ENCODE data around the gene CD96. TPM values are rescaled to one million over a fixed set of nuclear protein-coding genes. Genes with fewer than 3 reads are reported as not detected.
"Not testable (repeated sequence)": the region's sequence is repeated elsewhere in the genome, so short reads cannot be mapped to it uniquely, and the experiment has no call there.

The CD96 gene
- total RNA-seq, 1 donor from 2014 or later = not detected

- H3K27ac Mint-ChIP-seq (ENCODE audit: unreplicated experiment) = peak overlapping the region; percentile 5
- no peak overlapping the region for H3K4me3 Mint-ChIP-seq (ENCODE audit: unreplicated experiment)
- peaks cover 5% of the 10 kb centered on the region for H3K9me3 Mint-ChIP-seq (ENCODE audit: unreplicated experiment)
- peaks cover 30% of the 10 kb centered on the region for H3K4me1 Mint-ChIP-seq (ENCODE audit: unreplicated experiment)
- no peak for DNase-seq (ENCODE audit: extremely low spot score, unreplicated experiment)
- TF ChIP-seq CTCF (IDR thresholded peaks at IDR 0.05) = no peak
- H3K36me3 Mint-ChIP-seq (ENCODE audit: unreplicated experiment) = no peaks in the 10 kb centered on the region
- no peaks in the 10 kb centered on the region for H3K27me3 Mint-ChIP-seq (ENCODE audit: unreplicated experiment)
Measured at GRCh38 chr3:111667170-111667569, 125.2 kb downstream of the CD96 start.

- peak overlapping the region; percentile 5 for H3K27ac Mint-ChIP-seq (ENCODE audit: unreplicated experiment)
- TF ChIP-seq CTCF (IDR thresholded peaks at IDR 0.05) = no peak
Measured at GRCh38 chr3:111667621-111668239, 125.7 kb downstream of the CD96 start.

GRCh38 chr3:111668326-111668725 is 126.3 kb downstream of the CD96 start:
- Mint-ChIP-seq H3K27ac (ENCODE audit: unreplicated experiment) (no peak overlapping the region), H3K4me1 (ENCODE audit: unreplicated experiment) (peaks cover 30% of the 10 kb centered on the region), H3K4me3 (ENCODE audit: unreplicated experiment) (no peak overlapping the region), H3K36me3 (ENCODE audit: unreplicated experiment) (no peaks in the 10 kb centered on the region), H3K9me3 (ENCODE audit: unreplicated experiment) (no peaks in the 10 kb centered on the region), H3K27me3 (ENCODE audit: unreplicated experiment) (no peaks in the 10 kb centered on the region)
- TF ChIP-seq CTCF (IDR thresholded peaks at IDR 0.05) = no peak
- DNase-seq (ENCODE audit: extremely low spot score, unreplicated experiment) = no peak

More at GRCh38 chr3:111667621-111668239, 125.7 kb downstream of the CD96 start:
- no peaks in the 10 kb centered on the region for H3K9me3 Mint-ChIP-seq (ENCODE audit: unreplicated experiment)
- H3K4me1 Mint-ChIP-seq (ENCODE audit: unreplicated experiment) = peaks cover 30% of the 10 kb centered on the region
- no peaks in the 10 kb centered on the region for H3K27me3 Mint-ChIP-seq (ENCODE audit: unreplicated experiment)
- H3K4me3 Mint-ChIP-seq (ENCODE audit: unreplicated experiment) = no peak overlapping the region
- DNase-seq (ENCODE audit: extremely low spot score, unreplicated experiment) = no peak
- H3K36me3 Mint-ChIP-seq (ENCODE audit: unreplicated experiment) = no peaks in the 10 kb centered on the region

- Mint-ChIP-seq H3K4me1 (ENCODE audit: unreplicated experiment) (peaks cover 35% of the 10 kb centered on the region), H3K4me3 (ENCODE audit: unreplicated experiment) (no peak overlapping the region), H3K9me3 (ENCODE audit: unreplicated experiment) (no peaks in the 10 kb centered on the region), H3K27me3 (ENCODE audit: unreplicated experiment) (no peaks in the 10 kb centered on the region), H3K27ac (ENCODE audit: unreplicated experiment) (peak overlapping the region; percentile 77), H3K36me3 (ENCODE audit: unreplicated experiment) (no peaks in the 10 kb centered on the region)
- DNase-seq (ENCODE audit: extremely low spot score, unreplicated experiment) = no peak
- TF ChIP-seq CTCF (IDR thresholded peaks at IDR 0.05) = peak; percentile 81
Measured at GRCh38 chr3:111668888-111669488, 127.0 kb downstream of the CD96 start.

- no peak for TF ChIP-seq CTCF (IDR thresholded peaks at IDR 0.05)
- H3K4me3 Mint-ChIP-seq (ENCODE audit: unreplicated experiment) = no peak overlapping the region
- no peak for DNase-seq (ENCODE audit: extremely low spot score, unreplicated experiment)
- H3K36me3 Mint-ChIP-seq (ENCODE audit: unreplicated experiment) = no peaks in the 10 kb centered on the region
- H3K27me3 Mint-ChIP-seq (ENCODE audit: unreplicated experiment) = no peaks in the 10 kb centered on the region
- H3K9me3 Mint-ChIP-seq (ENCODE audit: unreplicated experiment) = no peaks in the 10 kb centered on the region
- peak overlapping the region; percentile 77 for H3K27ac Mint-ChIP-seq (ENCODE audit: unreplicated experiment)
- H3K4me1 Mint-ChIP-seq (ENCODE audit: unreplicated experiment) = peaks cover 42% of the 10 kb centered on the region
Measured at GRCh38 chr3:111669926-111670630, 128.1 kb downstream of the CD96 start.

- H3K9me3 Mint-ChIP-seq (ENCODE audit: unreplicated experiment); H3K27me3 Mint-ChIP-seq (ENCODE audit: unreplicated experiment); H3K27ac Mint-ChIP-seq (ENCODE audit: unreplicated experiment); DNase-seq (ENCODE audit: extremely low spot score, unreplicated experiment); H3K4me3 Mint-ChIP-seq (ENCODE audit: unreplicated experiment); H3K36me3 Mint-ChIP-seq (ENCODE audit: unreplicated experiment): not testable (repeated sequence)
- H3K4me1 Mint-ChIP-seq (ENCODE audit: unreplicated experiment) = peaks cover 49% of the 10 kb centered on the region
Measured at GRCh38 chr3:111672461-111672860, 130.5 kb downstream of the CD96 start.
